ENCODE results near the gene HRH4. TPM values are rescaled to one million over a fixed set of nuclear protein-coding genes. Genes with fewer than 3 reads are reported as not detected.
A peak's percentile ranks its signal among the peaks of the same experiment; 100 is the strongest.

HRH4 gene
- total RNA-seq, 1 donor = under 0.01 TPM

DNA sequence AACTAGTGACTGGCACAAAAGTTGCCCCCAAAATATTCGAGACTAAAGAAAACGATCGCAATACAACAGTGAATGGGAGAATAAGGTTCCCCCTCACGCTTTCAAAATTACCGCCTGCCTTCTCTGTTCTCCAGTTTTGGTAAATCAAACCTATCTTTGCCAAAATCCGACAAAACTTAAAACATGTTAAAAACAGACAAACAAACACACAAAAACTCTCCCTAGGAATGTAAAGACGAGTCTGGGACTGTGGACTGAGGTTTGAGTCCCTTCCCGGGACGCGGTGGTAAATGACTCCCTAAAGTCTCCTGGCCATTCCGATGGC is 34.4 kb upstream of the HRH4 start:
- TF ChIP-seq, protein P1, sequence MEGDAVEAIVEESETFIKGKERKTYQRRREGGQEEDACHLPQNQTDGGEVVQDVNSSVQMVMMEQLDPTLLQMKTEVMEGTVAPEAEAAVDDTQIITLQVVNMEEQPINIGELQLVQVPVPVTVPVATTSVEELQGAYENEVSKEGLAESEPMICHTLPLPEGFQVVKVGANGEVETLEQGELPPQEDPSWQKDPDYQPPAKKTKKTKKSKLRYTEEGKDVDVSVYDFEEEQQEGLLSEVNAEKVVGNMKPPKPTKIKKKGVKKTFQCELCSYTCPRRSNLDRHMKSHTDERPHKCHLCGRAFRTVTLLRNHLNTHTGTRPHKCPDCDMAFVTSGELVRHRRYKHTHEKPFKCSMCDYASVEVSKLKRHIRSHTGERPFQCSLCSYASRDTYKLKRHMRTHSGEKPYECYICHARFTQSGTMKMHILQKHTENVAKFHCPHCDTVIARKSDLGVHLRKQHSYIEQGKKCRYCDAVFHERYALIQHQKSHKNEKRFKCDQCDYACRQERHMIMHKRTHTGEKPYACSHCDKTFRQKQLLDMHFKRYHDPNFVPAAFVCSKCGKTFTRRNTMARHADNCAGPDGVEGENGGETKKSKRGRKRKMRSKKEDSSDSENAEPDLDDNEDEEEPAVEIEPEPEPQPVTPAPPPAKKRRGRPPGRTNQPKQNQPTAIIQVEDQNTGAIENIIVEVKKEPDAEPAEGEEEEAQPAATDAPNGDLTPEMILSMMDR (IDR thresholded peaks at IDR 0.05; ENCODE audit: insufficient read depth, low read depth, low read length) = no peak
- no peak for DNase-seq (ENCODE audit: low read depth)
- peak overlapping the region; percentile 75 for H3K4me3 ChIP-seq (ENCODE audit: low read depth, low read length)

- H3K4me3 ChIP-seq (ENCODE audit: low read depth, low read length) = peak within 1 kb of the TSS; percentile 75
- DNase-seq (ENCODE audit: low read depth) = peak; percentile 78
- TF ChIP-seq, protein P1 (IDR thresholded peaks at IDR 0.05; ENCODE audit: insufficient read depth, low read depth, low read length) = no peak
These were observed 33.8 kb upstream of the HRH4 start, which contains the start of gene IMPACT for GRCh38 chr18:24426398-24427294. TSS of gene IMPACT (plus strand) at chr18:24426670. CDS start at chr18:24426757, 87 bp downstream.

DNA sequence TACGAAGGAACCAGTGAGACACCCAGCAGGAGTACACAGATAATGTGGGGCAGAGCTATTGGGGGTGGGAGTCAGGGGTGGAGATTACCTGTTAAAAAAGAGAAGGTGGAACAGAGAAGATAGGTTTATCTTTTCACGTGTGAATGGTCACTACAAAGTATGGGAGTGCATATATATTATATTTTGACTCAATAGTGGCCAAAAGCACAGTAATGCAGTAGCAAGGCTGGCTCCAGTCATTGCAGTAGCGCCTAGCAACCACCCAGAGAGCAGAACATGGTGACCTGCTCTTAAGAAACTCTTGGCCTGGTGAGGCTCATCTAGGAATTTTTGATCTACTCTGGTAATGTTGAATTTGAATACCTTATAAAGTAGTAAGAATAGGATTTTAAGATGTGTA is 33.0 kb upstream of the HRH4 start:
- TF ChIP-seq, protein P1 (IDR thresholded peaks at IDR 0.05; ENCODE audit: insufficient read depth, low read depth, low read length) = no peak
- peak overlapping the region; percentile 75 for H3K4me3 ChIP-seq (ENCODE audit: low read depth, low read length)
- no peak for DNase-seq (ENCODE audit: low read depth)

DNA sequence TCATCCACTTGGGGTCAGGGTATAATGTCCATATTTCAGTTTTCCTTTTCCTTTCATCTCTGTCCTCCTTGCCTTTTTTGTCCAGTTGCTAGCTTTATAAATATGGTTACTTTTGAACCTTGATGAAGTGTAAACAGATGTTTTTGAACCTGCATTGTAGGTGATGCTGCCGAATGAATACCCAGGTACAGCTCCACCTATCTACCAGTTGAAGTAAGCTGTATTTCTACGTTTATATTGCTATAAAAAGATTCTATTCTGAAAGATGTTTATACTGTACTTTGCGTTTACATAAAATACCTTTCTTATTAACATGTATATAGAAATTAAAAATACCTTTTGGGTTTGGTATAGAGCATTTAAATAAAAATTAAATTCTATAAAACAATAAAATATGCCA is 31.7 kb upstream of the HRH4 start:
- no peak for DNase-seq (ENCODE audit: low read depth)
- H3K4me3 ChIP-seq (ENCODE audit: low read depth, low read length) = no peak overlapping the region
- TF ChIP-seq, protein P1 (IDR thresholded peaks at IDR 0.05; ENCODE audit: insufficient read depth, low read depth, low read length) = no peak

- H3K4me3 ChIP-seq (ENCODE audit: low read depth, low read length) = no peak overlapping the region
- TF ChIP-seq, protein P1 (IDR thresholded peaks at IDR 0.05; ENCODE audit: insufficient read depth, low read depth, low read length) = no peak
- no peak for DNase-seq (ENCODE audit: low read depth)
These were observed 31.2 kb upstream of the HRH4 start for GRCh38 chr18:24429188-24429587.

DNA sequence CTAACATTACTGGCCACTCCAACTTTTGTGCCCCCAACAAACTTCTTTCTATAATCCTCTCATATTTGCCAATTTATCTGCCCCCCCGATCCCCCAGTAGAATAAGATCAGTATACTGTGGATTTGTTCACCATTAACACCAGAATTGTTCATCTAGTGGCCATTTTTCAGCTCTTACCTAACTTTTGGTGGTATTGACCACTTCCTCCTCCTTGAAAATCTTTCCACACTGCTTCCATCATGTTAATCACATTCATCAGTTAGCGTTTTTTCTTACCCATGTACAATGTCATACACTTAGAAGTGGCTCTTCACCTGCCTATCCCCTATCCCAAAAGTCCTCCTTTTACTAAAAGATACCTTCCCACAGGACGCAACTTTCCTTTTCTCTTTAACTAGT is 27.8 kb upstream of the HRH4 start:
- no peak for DNase-seq (ENCODE audit: low read depth)
- TF ChIP-seq, protein P1 (IDR thresholded peaks at IDR 0.05; ENCODE audit: insufficient read depth, low read depth, low read length) = no peak
- H3K4me3 ChIP-seq (ENCODE audit: low read depth, low read length) = no peak overlapping the region
